T-helper 1 cell treated with Interleukin-12 subunit alpha and Interleukin-12 subunit beta and Interleukin-4 antibody, amounts not matched to agents 30 μg/mL and 1 μg/mL, for 36 hours (primary cell): Measurements from ENCODE around the gene NRG3.

Experiments used
- H3K27ac Mint-ChIP-seq: one replicate; pipeline ENCODE4 v1.8.0; 2021; ENCODE audit warnings: mild to moderate bottlenecking, mixed read lengths
- H3K27me3 Mint-ChIP-seq: one replicate; pipeline ENCODE4 v1.8.0; 2021; ENCODE audit warnings: low read depth, mixed read lengths
- H3K36me3 Mint-ChIP-seq: one replicate; pipeline ENCODE4 v1.8.0; 2021; ENCODE audit warnings: low read depth, mixed read lengths
- H3K4me1 Mint-ChIP-seq: one replicate; pipeline ENCODE4 v1.8.0; 2021; ENCODE audit warnings: low read depth, mixed read lengths
- H3K4me3 Mint-ChIP-seq: one replicate; pipeline ENCODE4 v1.8.0; 2021; ENCODE audit warnings: mild to moderate bottlenecking, moderate library complexity, mixed read lengths
- H3K9me3 Mint-ChIP-seq: one replicate; pipeline ENCODE4 v1.8.0; 2021; ENCODE audit warnings: mixed read lengths

Gene NRG3

DNA sequence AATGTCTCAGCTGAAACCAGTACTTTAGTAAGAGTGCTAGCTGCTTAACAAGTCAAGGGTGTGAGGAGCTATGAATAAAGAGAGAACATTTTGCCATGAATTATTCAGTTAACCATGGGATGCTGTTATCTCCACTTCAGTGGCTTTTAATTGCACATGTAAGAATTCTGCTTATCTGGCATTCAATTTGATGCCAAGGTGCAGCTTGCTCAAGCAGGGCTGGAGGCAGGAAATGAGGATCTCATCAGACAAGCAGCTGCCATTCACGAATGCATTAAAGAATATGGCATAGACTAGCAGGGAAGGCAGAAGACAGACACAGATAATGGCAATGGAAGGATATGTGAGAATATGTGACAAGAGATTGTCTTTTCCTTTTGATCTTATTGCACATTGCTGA, 697.8 kb downstream of the NRG3 start:
- Mint-ChIP-seq H3K4me1 (no peaks in the 10 kb centered on the region), H3K36me3 (no peaks in the 10 kb centered on the region), H3K27me3 (no peaks in the 10 kb centered on the region), H3K9me3 (no peaks in the 10 kb centered on the region), H3K27ac (no peak overlapping the region), H3K4me3 (no peak overlapping the region)

DNA sequence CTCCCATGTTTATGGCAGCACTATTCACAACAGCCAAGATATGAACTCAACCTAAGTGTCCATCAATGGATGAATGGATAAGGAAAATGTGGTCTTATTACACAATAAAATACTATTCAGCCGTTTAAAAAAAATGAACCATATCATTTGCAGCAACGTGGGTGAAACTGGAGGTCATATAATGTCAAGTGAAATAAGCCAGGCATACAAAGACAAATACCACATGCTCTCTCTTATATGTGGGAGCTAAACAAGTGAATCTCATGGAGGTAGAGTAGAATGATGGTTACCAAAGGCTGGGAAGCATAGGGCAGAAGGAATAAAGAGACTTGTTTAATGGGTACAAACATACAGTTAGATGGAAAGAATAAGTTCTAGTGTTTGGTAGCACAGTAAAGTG, 699.1 kb downstream of the NRG3 start:
- Mint-ChIP-seq H3K4me3 (no peak overlapping the region), H3K27me3 (no peaks in the 10 kb centered on the region), H3K36me3 (no peaks in the 10 kb centered on the region), H3K9me3 (no peaks in the 10 kb centered on the region), H3K4me1 (no peaks in the 10 kb centered on the region), H3K27ac (no peak overlapping the region)

DNA sequence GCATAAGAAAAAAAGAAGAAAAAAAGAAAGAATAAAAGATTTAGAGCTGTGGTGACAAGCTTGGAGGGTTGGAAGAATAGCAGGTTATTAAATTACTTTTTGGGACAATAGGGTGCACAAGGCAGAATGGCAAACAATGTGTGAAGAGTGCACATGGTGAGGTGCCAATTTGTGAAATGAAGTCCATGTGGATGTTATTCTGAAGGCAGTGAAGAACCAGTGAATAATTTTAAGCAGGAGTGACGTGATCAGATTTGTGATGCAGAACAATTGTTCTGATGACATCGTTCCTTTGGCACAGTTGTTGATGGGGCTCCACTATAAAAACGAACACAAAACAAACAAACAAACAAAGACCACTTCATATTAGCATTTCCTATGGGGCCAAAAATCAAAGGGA, 700.3 kb downstream of the NRG3 start:
- no peaks in the 10 kb centered on the region for H3K9me3 Mint-ChIP-seq
- no peaks in the 10 kb centered on the region for H3K36me3 Mint-ChIP-seq
- no peaks in the 10 kb centered on the region for H3K27me3 Mint-ChIP-seq
- H3K4me3 Mint-ChIP-seq: no peak overlapping the region
- H3K4me1 Mint-ChIP-seq: no peaks in the 10 kb centered on the region
- H3K27ac Mint-ChIP-seq: no peak overlapping the region

DNA sequence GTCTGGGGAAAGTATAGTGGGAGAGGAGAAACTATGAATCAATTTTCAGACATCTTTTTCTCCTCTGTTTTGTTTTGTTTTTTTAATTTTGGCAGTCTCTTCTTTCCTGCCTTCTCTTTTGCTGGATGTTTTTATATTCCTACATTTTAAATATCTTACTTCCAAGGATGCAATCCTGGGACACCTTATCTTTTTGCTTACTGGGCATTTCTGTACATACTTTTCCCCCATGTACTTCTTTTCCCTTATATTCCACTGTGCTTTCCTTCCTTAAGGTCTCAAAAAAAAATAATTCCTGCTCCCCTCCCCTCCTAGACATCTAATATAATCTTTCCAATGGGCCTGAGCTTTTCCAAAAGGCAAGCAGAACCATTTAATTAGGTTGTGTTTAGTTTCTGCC, 701.1 kb downstream of the NRG3 start:
- no peak overlapping the region for H3K27ac Mint-ChIP-seq
- no peaks in the 10 kb centered on the region for H3K9me3 Mint-ChIP-seq
- no peak overlapping the region for H3K4me3 Mint-ChIP-seq
- no peaks in the 10 kb centered on the region for H3K4me1 Mint-ChIP-seq
- H3K27me3 Mint-ChIP-seq: no peaks in the 10 kb centered on the region
- H3K36me3 Mint-ChIP-seq: no peaks in the 10 kb centered on the region

DNA sequence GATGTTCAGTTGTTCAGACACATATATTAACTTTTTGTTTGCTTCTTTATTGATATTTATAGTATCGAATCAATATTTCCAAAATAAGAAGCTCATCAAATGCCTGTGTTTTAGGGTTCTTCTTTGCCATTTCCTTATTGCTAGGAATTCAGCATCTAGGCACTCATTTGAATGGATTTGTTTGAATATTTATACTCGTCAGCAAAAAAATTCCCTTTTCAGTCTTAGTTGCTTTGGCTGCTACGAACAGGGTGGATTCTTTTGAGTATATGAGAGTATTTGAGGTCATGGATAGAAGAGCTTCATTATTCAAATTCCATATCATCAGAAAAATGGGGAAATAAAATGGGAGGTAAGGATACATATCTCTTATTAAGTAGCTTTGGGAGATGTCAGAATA, 706.9 kb downstream of the NRG3 start:
- Mint-ChIP-seq H3K4me1 (no peaks in the 10 kb centered on the region), H3K27me3 (no peaks in the 10 kb centered on the region), H3K9me3 (no peaks in the 10 kb centered on the region), H3K4me3 (no peak overlapping the region), H3K27ac (no peak overlapping the region), H3K36me3 (no peaks in the 10 kb centered on the region)

DNA sequence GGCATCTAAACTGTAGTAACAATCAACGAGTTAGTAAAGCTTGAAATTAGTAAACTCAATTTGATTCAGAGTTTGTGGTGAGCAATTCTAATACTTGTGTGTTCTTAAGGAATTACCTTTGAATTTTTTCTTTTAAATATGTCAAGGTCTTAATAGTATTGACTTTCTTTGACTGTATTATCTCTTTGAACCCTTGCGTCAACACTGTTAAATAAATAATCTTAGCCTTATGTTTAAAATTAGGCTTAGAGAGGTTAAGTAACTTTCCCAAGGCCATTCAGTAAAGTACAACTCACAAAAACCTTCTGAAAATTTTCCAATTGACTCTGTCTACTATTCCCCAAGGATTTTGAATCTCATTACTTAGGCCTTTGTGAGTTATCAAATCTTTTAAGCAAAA, 716.4 kb downstream of the NRG3 start:
- peaks cover 4% of the 10 kb centered on the region for H3K9me3 Mint-ChIP-seq
- H3K4me1 Mint-ChIP-seq: no peaks in the 10 kb centered on the region
- H3K27ac Mint-ChIP-seq: no peak overlapping the region
- no peak overlapping the region for H3K4me3 Mint-ChIP-seq
- no peaks in the 10 kb centered on the region for H3K36me3 Mint-ChIP-seq
- no peaks in the 10 kb centered on the region for H3K27me3 Mint-ChIP-seq

DNA sequence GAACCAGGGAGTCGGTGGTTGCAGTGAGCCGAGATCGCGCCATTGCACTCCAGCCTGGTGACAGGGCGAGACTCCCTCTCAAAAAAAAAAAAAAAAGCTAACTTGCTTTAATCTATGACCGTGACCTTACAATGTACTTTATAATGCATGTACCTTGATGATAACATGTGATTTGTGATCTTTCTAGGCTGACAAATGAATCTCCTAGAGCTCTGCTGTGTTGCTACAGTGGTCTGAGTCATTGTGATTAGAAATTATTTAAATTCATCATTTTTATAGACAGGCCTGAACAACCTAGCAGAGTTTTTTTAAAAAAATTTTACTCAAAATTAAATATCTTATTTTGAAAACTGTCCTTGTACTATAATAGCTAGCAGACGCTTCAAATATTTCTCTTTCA, 722.8 kb downstream of the NRG3 start:
- H3K27me3 Mint-ChIP-seq: no peaks in the 10 kb centered on the region
- H3K4me1 Mint-ChIP-seq: no peaks in the 10 kb centered on the region
- H3K36me3 Mint-ChIP-seq: no peaks in the 10 kb centered on the region
- no peak overlapping the region for H3K27ac Mint-ChIP-seq
- H3K9me3 Mint-ChIP-seq: peaks cover 3% of the 10 kb centered on the region
- no peak overlapping the region for H3K4me3 Mint-ChIP-seq

DNA sequence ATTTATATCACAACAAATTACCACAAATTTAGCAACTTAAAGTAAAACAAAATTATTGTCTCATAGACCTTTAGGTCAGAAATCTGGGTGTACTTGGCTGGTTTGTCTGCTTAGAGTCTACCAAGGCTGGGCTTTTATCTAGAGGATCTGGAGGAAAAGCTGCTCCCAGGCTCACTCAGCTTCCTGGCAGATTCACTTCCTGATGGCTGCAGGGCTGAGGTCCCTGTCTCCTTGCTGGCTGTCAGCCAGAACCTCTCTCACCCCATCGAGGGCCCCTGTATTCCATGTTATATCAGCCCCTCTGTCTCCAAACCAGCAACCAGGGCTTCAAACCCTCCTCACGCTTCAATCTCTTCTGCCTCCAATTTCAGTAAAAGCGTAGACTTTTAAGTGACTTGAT, 734.9 kb downstream of the NRG3 start:
- H3K4me3 Mint-ChIP-seq: no peak overlapping the region
- H3K27me3 Mint-ChIP-seq: no peaks in the 10 kb centered on the region
- peaks cover 4% of the 10 kb centered on the region for H3K9me3 Mint-ChIP-seq
- H3K36me3 Mint-ChIP-seq: no peaks in the 10 kb centered on the region
- no peak overlapping the region for H3K27ac Mint-ChIP-seq
- no peaks in the 10 kb centered on the region for H3K4me1 Mint-ChIP-seq

DNA sequence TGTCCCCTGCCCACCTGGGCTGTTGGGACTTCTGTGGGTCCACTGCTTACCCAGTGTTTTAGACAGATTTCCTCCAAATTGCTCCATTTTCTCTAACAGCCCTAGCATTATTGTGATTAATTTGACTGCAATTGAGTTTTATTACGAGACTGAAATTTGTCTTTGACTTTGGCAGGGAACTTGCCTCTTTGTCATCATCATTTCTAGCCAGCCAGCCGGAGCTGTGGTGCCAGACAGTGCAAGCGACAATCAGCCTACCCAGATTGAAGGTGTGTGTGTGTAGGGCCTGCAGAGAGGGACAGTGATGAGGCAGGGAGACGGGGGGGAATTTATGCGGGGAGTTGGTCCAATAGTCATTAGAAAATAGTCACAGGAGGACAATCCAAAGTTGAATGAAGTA, 743.0 kb downstream of the NRG3 start:
- no peak overlapping the region for H3K4me3 Mint-ChIP-seq
- no peak overlapping the region for H3K27ac Mint-ChIP-seq
- H3K9me3 Mint-ChIP-seq: peaks cover 8% of the 10 kb centered on the region
- H3K4me1 Mint-ChIP-seq: no peaks in the 10 kb centered on the region
- H3K36me3 Mint-ChIP-seq: no peaks in the 10 kb centered on the region
- no peaks in the 10 kb centered on the region for H3K27me3 Mint-ChIP-seq

DNA sequence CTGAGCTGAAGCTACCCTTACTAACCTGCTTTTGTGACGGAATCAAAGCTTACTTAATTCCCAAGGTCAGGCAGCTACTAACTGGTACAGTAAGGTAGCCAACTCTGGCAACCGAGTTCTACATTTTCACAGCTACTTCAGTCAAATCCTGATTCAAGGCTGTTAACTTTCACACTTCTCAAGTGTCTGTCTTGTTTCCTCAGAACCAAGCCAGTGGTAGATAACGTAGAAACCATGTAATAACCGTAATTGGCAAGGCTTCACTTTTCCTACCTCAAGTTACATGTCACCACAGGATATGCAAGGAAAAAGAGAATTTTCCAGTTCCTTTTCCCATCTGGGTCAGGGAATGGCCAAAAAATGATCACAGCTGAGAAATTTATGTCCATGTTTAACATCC, 746.7 kb downstream of the NRG3 start:
- H3K36me3 Mint-ChIP-seq: no peaks in the 10 kb centered on the region
- H3K4me1 Mint-ChIP-seq: no peaks in the 10 kb centered on the region
- H3K27me3 Mint-ChIP-seq: no peaks in the 10 kb centered on the region
- peaks cover 8% of the 10 kb centered on the region for H3K9me3 Mint-ChIP-seq
- H3K4me3 Mint-ChIP-seq: no peak overlapping the region
- no peak overlapping the region for H3K27ac Mint-ChIP-seq

DNA sequence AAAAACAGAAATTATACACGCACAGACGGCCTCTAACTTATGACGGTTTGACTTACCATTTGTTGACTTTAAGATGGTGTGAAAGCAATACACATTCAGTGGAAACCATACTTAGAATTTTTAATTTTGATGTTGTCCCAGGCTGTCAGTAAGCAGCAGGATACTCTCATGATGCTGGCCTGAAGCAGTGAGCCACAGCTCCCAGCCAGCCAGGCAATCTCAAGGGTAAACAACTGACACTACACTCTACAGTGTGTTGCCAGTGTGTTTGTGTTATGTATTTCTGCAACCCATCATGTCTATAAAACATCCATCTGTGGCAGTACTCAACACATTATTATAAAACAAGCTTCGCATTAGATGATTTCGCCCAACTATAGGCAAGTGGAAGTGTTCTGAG, 747.5 kb downstream of the NRG3 start:
- peaks cover 5% of the 10 kb centered on the region for H3K9me3 Mint-ChIP-seq
- H3K36me3 Mint-ChIP-seq: no peaks in the 10 kb centered on the region
- no peaks in the 10 kb centered on the region for H3K27me3 Mint-ChIP-seq
- H3K4me1 Mint-ChIP-seq: no peaks in the 10 kb centered on the region
- H3K27ac Mint-ChIP-seq: no peak overlapping the region
- H3K4me3 Mint-ChIP-seq: no peak overlapping the region

DNA sequence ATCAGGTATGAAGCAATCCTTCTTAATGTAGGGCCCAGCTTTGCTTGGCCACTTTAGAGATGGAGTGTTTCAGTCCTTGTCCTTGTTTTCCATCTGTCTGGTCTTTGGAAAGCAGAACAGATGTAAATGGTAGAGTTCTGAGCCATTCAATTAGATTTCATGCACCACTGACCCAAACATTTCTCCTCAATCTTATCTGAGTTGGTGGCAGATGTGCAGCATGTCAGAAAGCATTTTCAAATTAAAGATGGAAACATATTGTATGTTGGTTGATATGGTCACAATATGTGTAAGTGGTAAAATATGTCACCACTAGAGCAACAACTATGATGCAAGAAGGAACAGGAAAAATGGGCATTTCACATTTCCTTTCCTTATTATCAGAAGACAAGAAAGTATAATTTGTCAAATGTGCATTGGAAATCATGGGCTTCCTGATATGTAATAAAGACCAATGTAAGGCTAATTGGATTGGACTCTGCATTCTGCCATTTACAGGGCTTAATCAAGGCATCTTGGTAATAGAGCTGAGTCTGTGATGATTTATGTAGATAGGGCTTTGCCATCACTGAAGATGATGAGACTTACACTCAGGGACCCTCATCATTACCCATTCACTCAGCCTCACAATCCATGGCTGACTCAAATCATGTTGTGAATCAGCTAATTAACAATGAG, 750.7 kb downstream of the NRG3 start:
- Mint-ChIP-seq H3K36me3 (no peaks in the 10 kb centered on the region), H3K27ac (no peak overlapping the region), H3K4me1 (no peaks in the 10 kb centered on the region), H3K9me3 (no peaks in the 10 kb centered on the region), H3K27me3 (no peaks in the 10 kb centered on the region), H3K4me3 (no peak overlapping the region)

DNA sequence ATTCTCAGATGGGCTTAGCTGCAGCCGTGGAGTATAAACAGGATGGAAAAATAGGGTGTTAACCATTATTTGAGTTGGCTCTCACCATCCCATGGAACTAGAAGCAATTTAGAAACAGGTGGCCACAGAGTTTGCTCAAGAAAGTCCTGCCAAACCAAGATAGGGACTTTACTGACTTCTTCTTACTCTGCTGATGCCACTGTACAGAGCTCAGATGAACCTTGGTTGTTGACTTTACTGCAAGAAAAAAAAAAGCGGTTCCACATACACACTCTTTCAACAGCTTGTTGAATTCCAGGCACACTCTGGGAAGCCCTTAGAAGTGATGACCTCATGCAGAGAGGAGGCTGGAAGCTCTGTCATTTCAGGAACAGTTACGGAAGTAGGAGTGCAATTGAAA, 753.4 kb downstream of the NRG3 start:
- no peaks in the 10 kb centered on the region for H3K9me3 Mint-ChIP-seq

DNA sequence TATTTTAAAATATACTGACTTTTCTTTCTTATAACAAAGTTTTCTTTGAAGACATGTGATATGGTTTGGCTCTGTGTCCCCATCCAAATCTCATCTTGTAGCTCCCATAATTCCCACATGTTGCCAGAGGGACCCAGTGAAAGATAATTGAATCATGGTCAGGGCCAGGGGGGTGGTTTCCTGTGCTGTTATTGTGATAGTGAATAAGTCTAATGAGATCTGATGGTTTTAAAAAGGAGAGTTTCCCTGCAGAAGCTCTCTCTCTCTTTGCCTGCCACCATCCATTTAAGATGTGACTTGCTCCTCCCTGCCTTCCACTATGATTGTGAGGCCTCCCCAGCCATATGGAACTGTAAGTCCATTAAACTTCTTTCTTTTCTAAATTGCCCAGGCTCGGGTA, 768.1 kb downstream of the NRG3 start:
- Mint-ChIP-seq H3K4me3 (no peak overlapping the region), H3K4me1 (no peaks in the 10 kb centered on the region), H3K9me3 (peaks cover 4% of the 10 kb centered on the region), H3K36me3 (no peaks in the 10 kb centered on the region), H3K27me3 (no peaks in the 10 kb centered on the region), H3K27ac (no peak overlapping the region)

More for the DNA sequence above, 753.4 kb downstream of the NRG3 start:
- Mint-ChIP-seq H3K4me1 (no peaks in the 10 kb centered on the region), H3K4me3 (no peak overlapping the region), H3K27ac (no peak overlapping the region), H3K27me3 (no peaks in the 10 kb centered on the region), H3K36me3 (no peaks in the 10 kb centered on the region)

DNA sequence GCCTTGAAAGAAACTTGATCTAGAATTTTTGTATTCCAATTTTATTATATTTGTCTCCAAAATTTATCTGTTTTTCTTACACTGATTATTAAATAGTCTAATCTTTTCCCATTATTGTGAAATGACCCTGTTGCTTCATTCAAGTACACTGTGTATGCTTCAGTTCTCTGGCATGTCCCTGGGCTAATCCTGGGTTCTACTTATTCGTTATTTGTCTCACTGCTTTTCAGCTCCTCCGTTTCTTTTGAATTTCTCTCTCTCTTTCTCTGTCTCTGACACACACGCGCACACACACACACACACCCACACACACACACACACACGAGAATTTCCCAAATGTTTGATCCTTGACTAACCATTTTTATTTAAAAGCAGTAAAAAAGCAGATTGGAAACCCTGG, 768.6 kb downstream of the NRG3 start:
- Mint-ChIP-seq H3K27ac (no peak overlapping the region), H3K9me3 (peaks cover 4% of the 10 kb centered on the region), H3K36me3 (no peaks in the 10 kb centered on the region), H3K4me1 (no peaks in the 10 kb centered on the region), H3K27me3 (no peaks in the 10 kb centered on the region), H3K4me3 (no peak overlapping the region)

DNA sequence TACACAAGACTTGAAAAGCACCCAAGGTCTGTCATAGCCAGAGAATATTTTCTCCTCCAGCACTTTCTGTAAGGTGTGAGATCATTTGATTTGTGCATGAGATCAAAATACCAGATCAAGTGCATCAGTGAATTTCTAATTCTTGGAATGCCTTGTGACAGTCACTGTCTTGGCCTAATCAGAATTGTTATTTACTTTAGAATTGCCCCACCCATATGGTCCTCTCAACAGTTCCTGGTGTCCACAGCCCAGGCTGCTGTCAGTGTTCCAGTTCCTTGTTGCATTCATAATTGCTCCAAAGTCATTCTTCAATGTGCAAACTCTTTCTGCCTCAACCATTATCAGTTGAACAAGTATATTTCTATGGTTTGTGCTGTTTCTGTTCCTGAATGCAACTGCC, 770.2 kb downstream of the NRG3 start:
- Mint-ChIP-seq H3K9me3 (peaks cover 4% of the 10 kb centered on the region), H3K4me1 (no peaks in the 10 kb centered on the region), H3K4me3 (no peak overlapping the region), H3K36me3 (no peaks in the 10 kb centered on the region), H3K27ac (no peak overlapping the region), H3K27me3 (no peaks in the 10 kb centered on the region)
